OCI-LY7 (cell line): ENCODE data around the gene MRPL9.

Experiments
- CTCF ChIP-seq: fragments of 200-600 bp; sonication (generic); conservative IDR thresholded peaks from 2 replicates; pipeline ENCODE4 v1.5.1; 2014; ENCODE audit warnings: mild to moderate bottlenecking, antibody characterized with exemption, low read length, moderate library complexity, mixed read lengths
- EZH2phosphoT487 ChIP-seq: fragments of 200-600 bp; sonication (generic); IDR thresholded peaks from 2 replicates; pipeline ENCODE4 v1.6.1; 2018; ENCODE audit warnings: low read depth, borderline replicate concordance, mild to moderate bottlenecking, mixed run types, antibody characterized with exemption, low read length, moderate library complexity, mixed read lengths

GRCh38 chr1:151800830-151801229 is 37.5 kb upstream of the MRPL9 start:
- no peak for TF ChIP-seq CTCF
- TF ChIP-seq EZH2phosphoT487, result no peak
